ENCODE data around the gene BOC. TPM values are rescaled to one million over a fixed set of nuclear protein-coding genes. Genes with fewer than 3 reads are reported as not detected.

BOC gene
- total RNA-seq, 1 experiment from 2014 or later = 3.5 TPM

DNA sequence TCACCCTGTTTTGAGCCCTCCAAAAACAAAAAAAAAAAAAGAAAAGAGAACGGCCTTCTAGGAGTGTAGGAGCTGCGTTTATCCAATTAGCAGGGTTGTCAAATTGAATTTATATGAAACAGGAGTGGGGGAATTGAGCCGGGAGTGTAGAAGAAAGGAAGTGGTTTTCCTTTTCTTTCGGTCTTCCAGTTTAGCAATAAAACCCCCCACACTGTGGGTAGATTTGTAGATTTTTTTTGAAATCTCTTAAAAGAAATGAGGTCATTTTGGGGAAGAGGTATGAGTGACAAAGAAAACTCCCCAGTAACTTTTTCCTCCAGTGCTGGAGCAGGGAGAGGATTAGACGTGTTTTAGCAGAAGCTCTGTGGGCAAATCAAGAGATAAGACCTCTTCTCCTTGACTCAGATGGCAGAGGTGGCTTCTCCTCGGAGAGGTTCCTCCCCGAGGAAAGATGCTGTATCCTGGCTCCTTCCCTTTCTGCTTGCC, 30.8 kb downstream of the BOC start:
- H3K14ac ChIP-seq (ENCODE audit: insufficient read depth, low read length) = no peak overlapping the region
- H3K27me3 Mint-ChIP-seq (ENCODE audit: low read depth) = no peaks in the 10 kb centered on the region
- H3K27me3 ChIP-seq (ENCODE audit: insufficient read depth, low read length) = no peaks in the 10 kb centered on the region
- no peak overlapping the region for H4K91ac ChIP-seq (ENCODE audit: insufficient read length, low read depth, low read length)
- DNase-seq = peak; percentile 19
- no peak overlapping the region for H3K4ac ChIP-seq (ENCODE audit: low read depth, low read length)
- H3K9me3 ChIP-seq (ENCODE audit: control insufficient read depth, low read depth, low read length) = no peaks in the 10 kb centered on the region
- H4K8ac ChIP-seq (replicated peaks; ENCODE audit: insufficient read length, low read depth, low read length) = no peak overlapping the region
- H4K20me1 ChIP-seq (ENCODE audit: control insufficient read depth, insufficient read depth, insufficient read length) = no peaks in the 10 kb centered on the region
- no peaks in the 10 kb centered on the region for H3K9me3 Mint-ChIP-seq
- H2BK5ac ChIP-seq (ENCODE audit: insufficient read length, low read length) = no peak overlapping the region
- no peak overlapping the region for H4K5ac ChIP-seq (ENCODE audit: insufficient read length, low read depth, low read length)
- WGBS (ENCODE audit: extremely low coverage, insufficient read length, low lambda C conversion rate) = no CpG with 5 or more reads among the region's 7 CpGs
- H3K18ac ChIP-seq (ENCODE audit: insufficient read length, low read depth, low read length) = peak overlapping the region; percentile 46
- H3K23me2 ChIP-seq (ENCODE audit: insufficient read length, low read depth, low read length, poor library complexity, severe bottlenecking) = no peaks in the 10 kb centered on the region
- peaks cover 51 to 62% of the 10 kb centered on the region in 2 experiments for H3K4me1 Mint-ChIP-seq
- peaks cover 13% of the 10 kb centered on the region; the same call in 1 of the 2 replicates for H3K4me1 ChIP-seq (ENCODE audit: insufficient read depth, low read length)
- peak overlapping the region; percentile 9 for H3K4me2 ChIP-seq (ENCODE audit: insufficient read depth, insufficient read length, low read length)
- H3K4me3 Mint-ChIP-seq = peak overlapping the region in 1 of 2 experiments; percentile 56; a peak in 2 of 5 replicates
- TF ChIP-seq, protein P1, sequence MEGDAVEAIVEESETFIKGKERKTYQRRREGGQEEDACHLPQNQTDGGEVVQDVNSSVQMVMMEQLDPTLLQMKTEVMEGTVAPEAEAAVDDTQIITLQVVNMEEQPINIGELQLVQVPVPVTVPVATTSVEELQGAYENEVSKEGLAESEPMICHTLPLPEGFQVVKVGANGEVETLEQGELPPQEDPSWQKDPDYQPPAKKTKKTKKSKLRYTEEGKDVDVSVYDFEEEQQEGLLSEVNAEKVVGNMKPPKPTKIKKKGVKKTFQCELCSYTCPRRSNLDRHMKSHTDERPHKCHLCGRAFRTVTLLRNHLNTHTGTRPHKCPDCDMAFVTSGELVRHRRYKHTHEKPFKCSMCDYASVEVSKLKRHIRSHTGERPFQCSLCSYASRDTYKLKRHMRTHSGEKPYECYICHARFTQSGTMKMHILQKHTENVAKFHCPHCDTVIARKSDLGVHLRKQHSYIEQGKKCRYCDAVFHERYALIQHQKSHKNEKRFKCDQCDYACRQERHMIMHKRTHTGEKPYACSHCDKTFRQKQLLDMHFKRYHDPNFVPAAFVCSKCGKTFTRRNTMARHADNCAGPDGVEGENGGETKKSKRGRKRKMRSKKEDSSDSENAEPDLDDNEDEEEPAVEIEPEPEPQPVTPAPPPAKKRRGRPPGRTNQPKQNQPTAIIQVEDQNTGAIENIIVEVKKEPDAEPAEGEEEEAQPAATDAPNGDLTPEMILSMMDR (conservative IDR thresholded peaks at IDR 0.05) = no peak
- no peak overlapping the region for H2AK5ac ChIP-seq (ENCODE audit: insufficient read length, low read length)
- no peak overlapping the region for H3K56ac ChIP-seq (ENCODE audit: insufficient read length, low read depth, low read length)
- no peak overlapping the region for H3T11ph ChIP-seq (ENCODE audit: low read length)
- H3K27ac Mint-ChIP-seq = peak overlapping the region; percentile 45 to 97 (median 75); a peak in 6 of 7 replicates
- no peaks in the 10 kb centered on the region for H3K36me3 Mint-ChIP-seq (ENCODE audit: insufficient read depth in 1 of 3, low read depth in 3 of 3)
- no peaks in the 10 kb centered on the region for H3K79me1 ChIP-seq (ENCODE audit: insufficient read depth, low read depth, low read length, poor library complexity, severe bottlenecking)
- H3K23ac ChIP-seq (ENCODE audit: insufficient read length, low read depth, low read length) = no peak overlapping the region
- H3K27ac ChIP-seq (ENCODE audit: insufficient read length, low read depth, low read length) = no peak overlapping the region
- no peaks in the 10 kb centered on the region for H3K79me2 ChIP-seq (ENCODE audit: insufficient read depth, low read length)
- H2BK20ac ChIP-seq (ENCODE audit: low read depth, low read length, poor library complexity, severe bottlenecking) = no peak overlapping the region
- no peak overlapping the region for H2BK12ac ChIP-seq (ENCODE audit: insufficient read length, low read depth, low read length)
- H2AFZ ChIP-seq (ENCODE audit: low read length) = no peak overlapping the region
- no peak overlapping the region for H3K9ac ChIP-seq (ENCODE audit: extremely low read depth, insufficient read length, low read length)
- no peak overlapping the region for H2BK120ac ChIP-seq (ENCODE audit: low read depth, low read length, poor library complexity, severe bottlenecking)
- H2BK15ac ChIP-seq (ENCODE audit: low read depth, low read length) = no peak overlapping the region
